H1 (cell line): ENCODE data around the gene SYT2. TPM values are rescaled to one million over a fixed set of nuclear protein-coding genes. Genes with fewer than 3 reads are reported as not detected.

Experiments
- CTCF ChIA-PET: fragments of 300-600 bp; sonication (Branson Sonifier 250); formaldehyde crosslinking; loops from one replicate; lab custom pipeline; 2021; ENCODE audit not compliant: partially characterized antibody; lab: Charles Lee
- POLR2A ChIA-PET: fragments of 300-600 bp; sonication (Branson Sonifier 250); formaldehyde crosslinking; loops from one replicate; lab custom pipeline; 2021; ENCODE audit warnings: inconsistent platforms; ENCODE audit not compliant: partially characterized antibody; lab: Charles Lee
- DNase-seq, 2 experiments: peaks; one replicate each; pipeline versions ENCODE4 v3.0.0 to v3.0.0-alpha.2; 2010 to 2022; ENCODE audit warnings: low spot score in 2 of 2, low read depth in 1 of 2, mixed read lengths in 1 of 2
- FAIRE-seq: peaks from 2 replicates; lab custom pipeline; 2011; peaks lifted over from hg19 to GRCh38; lab: Jason Lieb, UNC
- H2AFZ ChIP-seq: 2 replicates; pipeline ENCODE4 v1.8.1; 2012; ENCODE audit warnings: low read length, inconsistent platforms
- H2AK5ac ChIP-seq: 2 replicates; pipeline ENCODE4 v1.6.1; 2013; ENCODE audit warnings: low read depth, low read length
- H2BK120ac ChIP-seq: replicated peaks from 2 replicates; pipeline ENCODE3; 2013; ENCODE audit warnings: low read depth, low read length, inconsistent platforms
- H2BK12ac ChIP-seq: 2 replicates; pipeline ENCODE4 v1.6.1; 2013; ENCODE audit warnings: low read depth, low read length
- H2BK15ac ChIP-seq: 2 replicates; pipeline ENCODE4 v1.6.1; 2013; ENCODE audit warnings: low read length
- H2BK20ac ChIP-seq: 2 replicates; pipeline ENCODE4 v1.6.1; 2013; ENCODE audit warnings: low read length
- H2BK5ac ChIP-seq: 2 replicates; pipeline ENCODE4 v1.6.1; 2013; ENCODE audit warnings: low read depth, low read length
- H3K14ac ChIP-seq: 2 replicates; pipeline ENCODE4 v1.6.1; 2013; ENCODE audit warnings: inconsistent platforms; ENCODE audit not compliant: insufficient read length
- H3K18ac ChIP-seq: 2 replicates; pipeline ENCODE4 v1.6.1; 2013; ENCODE audit warnings: low read length; ENCODE audit errors: extremely low read depth
- H3K23ac ChIP-seq: 2 replicates; pipeline ENCODE4 v1.6.1; 2013; ENCODE audit warnings: inconsistent platforms; ENCODE audit not compliant: insufficient read length
- H3K23me2 ChIP-seq: 2 replicates; pipeline ENCODE4 v1.6.1; 2013; ENCODE audit warnings: low read depth, low read length
- H3K27ac ChIP-seq: 2 replicates; pipeline ENCODE4 v1.6.1; 2011; ENCODE audit warnings: low read depth, low read length, inconsistent platforms
- H3K27me3 ChIP-seq, 4 experiments: replicated peaks in 1 of 4; 1 replicate in 1 of 4; 2 replicates in 3 of 4; pipeline versions ENCODE4 v1.6.1 to v1.8.1; 2011 to 2013; ENCODE audit warnings: low read length in 3 of 4, mild to moderate bottlenecking in 3 of 4, inconsistent platforms in 2 of 4, mixed read lengths in 2 of 4, moderate library complexity in 1 of 4; ENCODE audit not compliant: control insufficient read depth in 3 of 4, insufficient read depth in 3 of 4; ENCODE audit errors: extremely low read depth in 1 of 4
- H3K36me3 ChIP-seq, 4 experiments: 2 replicates each; pipeline versions ENCODE4 v1.6.1 to v1.8.1; 2011 to 2013; ENCODE audit warnings: mild to moderate bottlenecking in 4 of 4, low read length in 3 of 4, moderate library complexity in 2 of 4, control low read depth in 1 of 4, inconsistent platforms in 1 of 4; ENCODE audit not compliant: insufficient read depth in 4 of 4, control insufficient read depth in 2 of 4
- H3K4ac ChIP-seq: replicated peaks from 2 replicates; pipeline ENCODE3; 2013; ENCODE audit warnings: low read length, low read depth, mixed read lengths, inconsistent platforms; ENCODE audit not compliant: insufficient read length
- H3K4me1 ChIP-seq, 4 experiments: replicated peaks in 1 of 4; 1 replicate in 1 of 4; 2 replicates in 3 of 4; pipeline versions ENCODE4 v1.6.1 to v1.8.1; 2011 to 2013; ENCODE audit warnings: low read length in 3 of 4, inconsistent platforms in 2 of 4, mixed read lengths in 1 of 4; ENCODE audit not compliant: insufficient read depth in 4 of 4, control insufficient read depth in 3 of 4
- H3K4me2 ChIP-seq, 2 experiments: 2 replicates each; pipeline versions ENCODE4 v1.6.1 to v1.8.1; 2011 to 2013; ENCODE audit warnings: low read depth in 2 of 2, low read length in 2 of 2, control low read depth in 1 of 2, inconsistent platforms in 1 of 2, mild to moderate bottlenecking in 1 of 2; ENCODE audit not compliant: insufficient read depth in 1 of 2
- H3K4me3 ChIP-seq, 4 experiments: fragments of 200-600, 300-600 bp in 1 of 4; sonication (generic), shearing (Covaris generic), sonication (Bioruptor Twin) in 1 of 4; 2 replicates each; pipeline versions ENCODE4 v1.5.1 to v1.8.1; 2011 to 2016; ENCODE audit warnings: low read length in 4 of 4, low read depth in 3 of 4, control low read depth in 2 of 4, inconsistent platforms in 2 of 4, mild to moderate bottlenecking in 2 of 4, mixed read lengths in 1 of 4, moderate library complexity in 1 of 4; ENCODE audit not compliant: insufficient read depth in 2 of 4; ENCODE audit errors: extremely low read depth in 1 of 4
- H3K56ac ChIP-seq: replicated peaks from 2 replicates; pipeline ENCODE3; 2013; ENCODE audit warnings: low read depth, mild to moderate bottlenecking, mixed read lengths, low read length, inconsistent platforms; ENCODE audit not compliant: insufficient read length
- H3K79me1 ChIP-seq: 2 replicates; pipeline ENCODE4 v1.6.1; 2013; ENCODE audit warnings: low read depth, low read length, control low read depth
- H3K79me2 ChIP-seq, 2 experiments: 2 replicates each; pipeline versions ENCODE4 v1.6.1 to v1.8.1; 2012 to 2013; ENCODE audit warnings: low read length in 2 of 2, mild to moderate bottlenecking in 2 of 2, inconsistent platforms in 1 of 2; ENCODE audit not compliant: insufficient read depth in 2 of 2, control insufficient read depth in 1 of 2
- H3K9ac ChIP-seq, 4 experiments: replicated peaks in 1 of 4; 1 replicate in 1 of 4; 2 replicates in 3 of 4; pipeline versions ENCODE4 v1.6.1 to v1.8.1; 2011 to 2013; ENCODE audit warnings: low read depth in 3 of 4, low read length in 3 of 4, control low read depth in 2 of 4, mild to moderate bottlenecking in 2 of 4, moderate library complexity in 2 of 4, inconsistent platforms in 1 of 4; ENCODE audit errors: extremely low read depth in 1 of 4
- H3K9me3 ChIP-seq, 2 experiments: 2 replicates each; pipeline versions ENCODE4 v1.6.1 to v1.8.1; 2012 to 2013; ENCODE audit warnings: mild to moderate bottlenecking in 2 of 2, moderate library complexity in 2 of 2, control low read depth in 1 of 2, inconsistent platforms in 1 of 2, low read depth in 1 of 2, low read length in 1 of 2, mixed read lengths in 1 of 2; ENCODE audit not compliant: insufficient read depth in 2 of 2
- H4K20me1 ChIP-seq, 2 experiments: replicated peaks in 1 of 2; 2 replicates each; pipeline versions ENCODE3 to v1.8.1; 2011 to 2013; ENCODE audit warnings: inconsistent platforms in 2 of 2, low read length in 2 of 2, mild to moderate bottlenecking in 1 of 2; ENCODE audit not compliant: insufficient read depth in 2 of 2, control insufficient read depth in 1 of 2
- H4K5ac ChIP-seq: 2 replicates; pipeline ENCODE4 v1.6.1; 2013; ENCODE audit warnings: low read length, low read depth, mixed read lengths, inconsistent platforms; ENCODE audit not compliant: insufficient read length
- H4K8ac ChIP-seq: 2 replicates; pipeline ENCODE4 v1.8.0; 2013; ENCODE audit warnings: mild to moderate bottlenecking, moderate library complexity, low read length, inconsistent platforms; ENCODE audit not compliant: insufficient read depth; ENCODE audit errors: extremely low read depth
- H4K91ac ChIP-seq: replicated peaks from 2 replicates; pipeline ENCODE3; 2013; ENCODE audit warnings: low read length, mixed read lengths, inconsistent platforms; ENCODE audit not compliant: insufficient read length
- BCL11A ChIP-seq, 2 experiments: IDR thresholded peaks; one replicate each; pipeline ENCODE4 v1.6.1; 2011; ENCODE audit warnings: low read depth in 2 of 2, low read length in 2 of 2, mild to moderate bottlenecking in 2 of 2
- CEBPB ChIP-seq: IDR thresholded peaks from 2 replicates; pipeline ENCODE4 v1.6.1; 2012; ENCODE audit warnings: low read depth, low read length
- EP300 ChIP-seq, 2 experiments: IDR thresholded peaks; 1 replicate in 1 of 2; 2 replicates in 1 of 2; pipeline ENCODE4 v1.6.1; 2011 to 2012; ENCODE audit warnings: low read depth in 2 of 2, low read length in 2 of 2, mild to moderate bottlenecking in 2 of 2, borderline replicate concordance in 1 of 2, inconsistent platforms in 1 of 2, moderate library complexity in 1 of 2
- GTF2F1 ChIP-seq: IDR thresholded peaks from 2 replicates; pipeline ENCODE4 v1.6.1; 2012; ENCODE audit warnings: low read depth, low read length, improper control_type of control experiment, borderline replicate concordance
- HDAC2 ChIP-seq, 2 experiments: fragments of 300-600 bp in 1 of 2; sonication (generic) in 1 of 2; IDR thresholded peaks; 2 replicates each; pipeline ENCODE4 v1.6.1; 2011 to 2012; ENCODE audit warnings: low read depth in 2 of 2, low read length in 2 of 2, mild to moderate bottlenecking in 2 of 2, moderate library complexity in 2 of 2, borderline replicate concordance in 1 of 2, inconsistent platforms in 1 of 2
- JUN ChIP-seq: IDR thresholded peaks from 2 replicates; pipeline ENCODE4 v1.6.1; 2011; ENCODE audit warnings: low read depth, mild to moderate bottlenecking, improper control_type of control experiment, low read length
- NANOG ChIP-seq: IDR thresholded peaks from 2 replicates; pipeline ENCODE4 v1.6.1; 2011; ENCODE audit warnings: low read length, low read depth, mild to moderate bottlenecking, inconsistent platforms; ENCODE audit not compliant: insufficient read depth, poor library complexity, severe bottlenecking
- RAD21 ChIP-seq, 2 experiments: IDR thresholded peaks in 1 of 2; conservative IDR thresholded peaks in 1 of 2; 2 replicates each; pipeline ENCODE4 v1.6.1; 2011; ENCODE audit warnings: low read depth in 2 of 2, low read length in 2 of 2, improper control_type of control experiment in 1 of 2, inconsistent platforms in 1 of 2, mild to moderate bottlenecking in 1 of 2, moderate library complexity in 1 of 2
- RNF2 ChIP-seq: fragments of 200-900, 300-1000 bp; sonication (generic); IDR thresholded peaks from 2 replicates; pipeline ENCODE4 v1.7.1; 2016; ENCODE audit warnings: borderline replicate concordance, low read depth, mild to moderate bottlenecking, antibody characterized with exemption, low read length; ENCODE audit not compliant: poor library complexity, severe bottlenecking; ENCODE audit errors: missing control alignments
- SIN3A ChIP-seq, 2 experiments: IDR thresholded peaks in 1 of 2; conservative IDR thresholded peaks in 1 of 2; 2 replicates each; pipeline ENCODE4 v1.6.1; 2011 to 2012; ENCODE audit warnings: low read length in 2 of 2, improper control_type of control experiment in 1 of 2, low read depth in 1 of 2, mild to moderate bottlenecking in 1 of 2
- SIX5 ChIP-seq: IDR thresholded peaks from 2 replicates; pipeline ENCODE4 v1.6.1; 2011; ENCODE audit warnings: mild to moderate bottlenecking, low read depth, low read length
- SP1 ChIP-seq: IDR thresholded peaks from 2 replicates; pipeline ENCODE4 v1.6.1; 2011; ENCODE audit warnings: low read depth, low read length
- TCF12 ChIP-seq: IDR thresholded peaks from 2 replicates; pipeline ENCODE4 v1.6.1; 2011; ENCODE audit warnings: low read depth, mild to moderate bottlenecking, low read length
- WGBS, 2 experiments: shearing (Covaris generic) in 1 of 2; methylation state at CpG; one replicate each; pipeline versions ENCODE4 v1.1.6 to v1.1.7; 2013 to 2015; ENCODE audit warnings: low lambda C conversion rate in 2 of 2, mixed read lengths in 2 of 2, inconsistent platforms in 1 of 2, low coverage in 1 of 2, missing lambda C conversion rate in 1 of 2; ENCODE audit not compliant: insufficient replicate concordance in 2 of 2, insufficient coverage in 1 of 2, insufficient read length in 1 of 2; ENCODE audit errors: extremely low coverage in 1 of 2, missing lambda C conversion rate in 1 of 2; 5-methylcytosine and 5-hydroxymethylcytosine counted together
- polyA plus RNA-seq, 7 experiments: library from polyadenylated mRNA; depleted of rRNA in 3 of 7; stranded (reverse) in 5 of 7; unstranded in 2 of 7; fragments of >200 nt in 5 of 7; fragments of 200-250 nt in 2 of 7; gene quantifications; 1 replicate in 5 of 7; 2 replicates in 1 of 7; 4 replicates in 1 of 7; pipeline versions ENCODE4 v1.2.1 to v1.2.3, GENCODE V29; 2011 to 2013; ENCODE audit warnings: missing spikeins in 2 of 7, mixed read lengths in 2 of 7
- total RNA-seq: library from RNA; stranded (reverse); fragmentation: NEBNext Ultra II Directional; extraction: Animal tissue kit (Norgen Biotek cat#: 25700); gene quantifications from 2 replicates; pipeline ENCODE4 v1.2.1, GENCODE V29; 2021

SYT2 gene
- total and polyA plus RNA-seq, 2 of the 8 experiments (the other 6 are each of a cell fraction or from before 2014, with no cell fraction given) = 2.8 to 11.0 TPM

DNA sequence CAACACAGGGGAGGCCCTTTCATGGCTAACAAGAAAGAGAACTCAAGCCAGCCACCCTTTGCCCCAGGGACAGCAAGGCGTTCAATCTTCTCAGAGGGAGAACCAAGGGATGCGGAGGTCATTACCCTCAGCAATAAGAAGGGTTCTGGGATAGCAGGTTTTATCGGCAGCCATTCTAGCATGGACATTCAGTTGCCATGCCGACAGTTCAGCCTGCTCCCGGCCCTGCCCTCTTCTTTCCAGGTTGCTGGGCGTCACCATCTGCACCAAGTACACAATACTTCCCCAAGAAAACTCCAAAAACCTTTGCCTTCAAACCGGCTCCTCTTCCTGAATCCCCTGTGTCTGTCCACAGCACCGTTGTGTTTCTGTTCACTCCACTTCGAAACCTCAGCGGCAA, 47.1 kb downstream of the SYT2 start:
- Histone ChIP-seq H2AFZ (no peak overlapping the region), H3K27me3 (no peaks in the 10 kb centered on the region), H2BK15ac (no peak overlapping the region), H3K56ac (no peak overlapping the region), H2BK5ac (no peak overlapping the region), H2BK12ac (no peak overlapping the region), H3K36me3 (no peaks in the 10 kb centered on the region), H3K18ac (no peak overlapping the region), H3K27ac (no peak overlapping the region), H4K91ac (no peak overlapping the region), H3K4me3 (no peak overlapping the region), H3K23me2 (no peaks in the 10 kb centered on the region; the same call in 1 of the 2 replicates), H4K8ac (no peak overlapping the region), H2BK120ac (no peak overlapping the region), H2AK5ac (no peak overlapping the region), H3K4ac (no peak overlapping the region), H3K14ac (no peak overlapping the region), H3K9me3 (no peaks in the 10 kb centered on the region), H3K4me1 (no peaks in the 10 kb centered on the region), H4K20me1 (peaks cover 0 to 9% of the 10 kb centered on the region in 2 experiments), H3K4me2 (no peak overlapping the region), H2BK20ac (no peak overlapping the region), H3K79me1 (no peaks in the 10 kb centered on the region), H3K23ac (no peak overlapping the region), H3K79me2 (no peaks in the 10 kb centered on the region), H4K5ac (no peak overlapping the region), H3K9ac (no peak overlapping the region)
- FAIRE-seq (no peak), DNase-seq (no peak)
- WGBS, 2 experiments = 78% methylated on average over 10 of the region's 10 CpGs; no CpG with 5 or more reads in 1 of the 2 experiments
- ChIA-PET POLR2A (no interaction called here), CTCF (interaction anchor here (0.6 to 8.3 kb wide), 7 partner anchors 8 to 315 kb away, joined by 3 to 105 read pairs (median 57); partner anchors contain the start of gene SYT2)
- no peak for TF ChIP-seq EP300 (IDR thresholded peaks at IDR 0.05; ENCODE audit: borderline replicate concordance in 1 of 2, low read depth in 2 of 2, low read length in 2 of 2)
- TF ChIP-seq BCL11A (IDR thresholded peaks at IDR 0.05; ENCODE audit: low read depth in 2 of 2, low read length in 2 of 2) = no peak
- TF ChIP-seq CEBPB = no peak
- TF ChIP-seq RNF2 = no peak
- no peak for TF ChIP-seq NANOG
- no peak for TF ChIP-seq JUN
- no peak for TF ChIP-seq RAD21 (IDR thresholded peaks at IDR 0.05 in 1 of 2, conservative IDR thresholded peaks at IDR 0.05 in 1 of 2; ENCODE audit: low read depth in 2 of 2, low read length in 2 of 2)
- no peak for TF ChIP-seq TCF12
- TF ChIP-seq SIX5 = no peak
- no peak for TF ChIP-seq SP1
- TF ChIP-seq SIN3A (conservative IDR thresholded peaks at IDR 0.05 in 1 of 2, IDR thresholded peaks at IDR 0.05 in 1 of 2; ENCODE audit: low read depth in 1 of 2, low read length in 2 of 2) = no peak
- no peak for TF ChIP-seq GTF2F1
- TF ChIP-seq HDAC2 (IDR thresholded peaks at IDR 0.05; ENCODE audit: borderline replicate concordance in 1 of 2, low read depth in 2 of 2, low read length in 2 of 2) = no peak
